ENCODE measurements around the gene CARD19.

- TF ChIP-seq RARB (CRISPR knock-in tag; IDR thresholded peaks at IDR 0.05) (no peak), TCF4 (CRISPR knock-in tag; IDR thresholded peaks at IDR 0.05; ENCODE audit: borderline replicate concordance) (no peak), BACH2 (CRISPR knock-in tag; IDR thresholded peaks at IDR 0.05; ENCODE audit: borderline replicate concordance) (no peak), ZNF8 (CRISPR knock-in tag; IDR thresholded peaks at IDR 0.05) (no peak), PATZ1 (CRISPR knock-in tag; IDR thresholded peaks at IDR 0.05; ENCODE audit: borderline replicate concordance) (no peak), CREB5 (CRISPR knock-in tag; IDR thresholded peaks at IDR 0.05; ENCODE audit: low read depth) (no peak), POU6F1 (CRISPR knock-in tag; IDR thresholded peaks at IDR 0.05; ENCODE audit: borderline replicate concordance, low read depth) (no peak)
Measured at GRCh38 chr9:93148721-93149120, 52.7 kb downstream of the CARD19 start.

Measured in SK-N-SH treated with all-trans-retinoic acid at 6 μM for 48 hours (cell line).